ELR (cell line): ENCODE measurements around the gene MED13L.
"Not testable (repeated sequence)": the region's sequence is repeated elsewhere in the genome, so short reads cannot be mapped to it uniquely, and the experiment has no call there.

Experiments
- DNase-seq: peaks from one replicate; pipeline ENCODE4 v3.0.0-alpha.2; 2015; ENCODE audit warnings: low read depth

MED13L gene

GRCh38 chr12:116012757-116013156 is 264.7 kb downstream of the MED13L start:
- no peak for DNase-seq

- no peak for DNase-seq
Measured at GRCh38 chr12:116011217-116011616, 266.3 kb downstream of the MED13L start.

- DNase-seq: no peak
Measured at GRCh38 chr12:116010467-116010866, 267.0 kb downstream of the MED13L start.

- DNase-seq: peak; percentile 46
Measured at GRCh38 chr12:116009805-116010204, 267.7 kb downstream of the MED13L start.

GRCh38 chr12:116006141-116006540 is 271.4 kb downstream of the MED13L start:
- no peak for DNase-seq

DNA sequence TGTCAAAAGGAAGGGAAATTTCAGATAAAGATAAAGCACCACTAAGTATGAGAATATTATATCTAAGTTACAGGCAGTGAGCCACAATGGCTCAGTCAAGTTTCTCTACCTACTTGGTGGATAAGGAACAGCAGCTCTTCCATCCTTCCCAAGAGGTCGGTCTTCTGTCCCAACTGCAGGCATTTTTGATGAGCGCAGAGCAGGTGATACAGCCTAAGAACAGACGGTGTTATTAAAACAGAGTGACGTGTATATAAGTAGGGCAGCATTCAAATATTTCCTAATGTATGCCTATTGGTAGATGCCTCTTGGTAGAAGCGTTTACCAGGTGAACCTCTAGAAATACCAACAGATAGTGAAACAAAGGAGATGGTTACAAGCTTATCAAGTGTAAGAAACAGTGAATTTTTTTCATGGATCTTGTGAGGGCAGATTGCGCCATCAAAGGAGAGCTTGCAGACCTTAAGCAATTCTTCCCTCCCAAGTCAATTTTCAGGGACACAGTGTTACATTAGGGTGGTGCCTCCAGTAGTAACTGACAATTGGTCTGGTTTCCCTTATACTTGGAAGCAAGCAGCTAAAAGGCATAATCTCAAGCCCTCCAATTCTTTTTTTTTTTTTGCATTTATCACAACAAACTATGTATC is 274.5 kb downstream of the MED13L start:
- DNase-seq: no peak

DNA sequence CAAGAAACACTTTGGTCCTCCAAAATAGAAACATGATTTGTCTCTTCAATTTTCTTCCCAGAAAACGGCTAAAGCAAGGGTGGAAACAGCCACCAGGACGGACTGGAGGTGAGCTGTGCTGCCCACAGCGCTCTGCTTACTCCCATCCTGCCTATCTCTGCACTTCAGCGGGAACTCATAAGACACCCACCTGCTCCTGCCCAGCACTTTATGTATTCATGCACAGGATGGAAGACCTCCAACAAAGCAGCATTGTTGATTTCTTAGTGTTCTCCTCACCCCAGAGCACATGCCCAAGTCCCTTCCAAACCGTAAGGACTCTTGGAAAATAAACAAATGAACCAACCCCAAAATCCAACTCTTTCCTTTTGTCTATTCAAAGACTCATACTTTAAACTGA is 277.2 kb downstream of the MED13L start:
- no peak for DNase-seq

DNA sequence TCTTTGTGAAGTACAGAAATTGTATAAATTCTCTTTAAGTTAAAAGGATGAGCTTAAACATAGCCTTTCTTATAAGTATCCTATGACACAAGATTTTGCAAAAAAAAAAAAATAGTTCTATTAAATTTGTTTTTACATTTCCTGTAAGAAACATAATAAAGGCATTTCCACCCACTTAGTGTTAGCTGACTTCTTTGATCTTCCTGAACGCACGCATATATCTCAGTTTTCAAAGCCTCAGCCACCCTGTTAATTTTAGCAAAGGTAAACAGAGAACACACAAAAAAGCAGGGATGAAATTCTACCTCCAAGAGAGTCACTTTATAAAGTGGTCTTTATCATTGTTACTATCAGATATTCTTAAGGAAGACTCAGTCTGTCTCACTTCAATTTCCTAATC is 277.9 kb downstream of the MED13L start:
- DNase-seq: no peak

DNA sequence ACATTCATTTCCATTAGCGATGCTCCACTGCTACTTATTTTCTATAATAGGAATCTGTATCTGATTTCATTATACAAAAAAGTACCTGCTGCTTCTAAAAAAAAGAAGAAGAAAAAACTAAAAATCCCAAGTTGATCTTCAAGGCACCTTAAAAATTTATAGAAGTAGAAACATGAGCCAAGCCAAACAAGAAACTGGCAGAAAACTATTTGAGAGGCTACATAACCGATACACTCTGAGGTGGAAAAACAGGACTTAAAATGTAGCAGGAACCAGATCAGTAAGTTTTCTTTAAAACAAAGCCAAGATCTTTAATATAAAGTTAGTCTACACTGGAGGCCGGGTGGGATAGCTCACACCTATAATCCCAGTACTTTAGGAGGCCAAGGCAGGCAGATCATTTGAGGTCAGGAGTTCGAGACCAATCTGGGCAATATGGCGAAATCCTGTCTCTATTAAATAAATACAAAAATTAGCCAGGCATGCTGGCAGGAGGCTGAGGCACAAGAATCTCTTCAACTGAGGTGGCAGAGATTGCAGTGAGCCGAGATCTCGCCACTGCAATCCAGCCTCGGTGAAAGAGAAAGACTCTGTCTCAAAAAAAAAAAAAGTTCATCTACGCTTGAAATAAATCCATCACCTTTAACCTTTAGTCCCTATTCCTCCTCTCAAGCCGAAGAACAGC is 278.6 kb downstream of the MED13L start:
- DNase-seq: no peak

DNA sequence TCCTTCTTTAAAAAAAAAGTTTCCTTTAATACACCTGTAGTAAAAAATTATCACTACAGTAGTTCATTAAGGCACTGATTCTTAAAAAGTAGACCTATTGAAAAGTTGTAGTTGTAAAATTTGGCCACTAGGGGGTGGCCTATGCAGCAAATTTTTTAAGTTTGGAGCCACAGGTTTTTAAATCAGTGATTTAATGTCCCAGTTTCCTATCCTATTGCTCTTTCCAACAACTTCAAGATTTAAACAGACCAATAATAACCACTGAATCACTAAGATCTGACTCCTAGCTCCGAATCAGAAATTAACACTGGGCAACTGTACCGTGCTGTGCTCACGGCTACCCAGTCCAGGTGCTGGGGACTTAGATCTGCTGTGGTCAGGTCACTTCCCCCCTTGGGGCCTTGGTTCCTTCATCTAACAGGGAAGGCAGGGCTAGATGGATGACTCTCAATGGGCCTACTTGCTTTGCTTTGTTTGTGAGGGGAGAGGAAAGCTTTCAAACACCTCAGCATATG is 279.3 kb downstream of the MED13L start:
- DNase-seq: peak; percentile 69

DNA sequence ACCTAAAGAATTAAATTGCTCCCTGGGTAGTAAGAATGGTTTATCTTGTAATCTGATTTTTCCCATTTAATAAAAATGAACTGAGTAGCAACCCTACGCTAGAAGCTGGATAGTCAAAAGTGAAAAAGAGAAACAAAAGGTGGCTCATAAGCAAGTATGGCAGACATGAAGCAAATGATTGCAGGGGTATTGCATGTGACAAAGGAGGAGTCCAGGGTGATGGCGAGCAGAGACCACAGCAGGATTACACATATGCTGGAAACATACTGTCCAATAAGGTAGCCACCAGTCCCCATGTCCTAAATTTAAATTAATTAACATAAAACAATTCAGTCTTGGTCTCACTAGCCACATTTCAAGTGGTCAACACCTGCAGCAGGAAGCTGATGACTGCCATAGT is 283.8 kb downstream of the MED13L start:
- no peak for DNase-seq

DNA sequence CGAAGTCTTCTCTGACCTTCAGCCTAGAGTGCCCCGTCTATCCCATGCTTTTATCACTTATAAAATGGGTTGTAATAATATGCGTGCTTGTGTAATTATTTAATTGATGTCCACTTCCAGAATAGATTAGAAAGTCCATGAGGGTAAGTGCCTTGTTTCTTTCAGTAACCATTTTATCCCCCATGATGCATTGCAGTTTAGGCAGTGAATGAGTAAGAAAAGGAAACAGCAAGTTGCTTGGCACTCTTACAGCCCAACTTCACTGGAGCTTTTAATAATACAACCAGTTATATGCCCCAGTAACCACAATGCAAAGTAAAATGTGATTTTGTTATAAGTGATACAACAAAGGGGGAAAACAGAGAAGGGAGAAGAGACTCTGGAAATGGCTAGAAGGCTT is 287.3 kb downstream of the MED13L start:
- no peak for DNase-seq

DNA sequence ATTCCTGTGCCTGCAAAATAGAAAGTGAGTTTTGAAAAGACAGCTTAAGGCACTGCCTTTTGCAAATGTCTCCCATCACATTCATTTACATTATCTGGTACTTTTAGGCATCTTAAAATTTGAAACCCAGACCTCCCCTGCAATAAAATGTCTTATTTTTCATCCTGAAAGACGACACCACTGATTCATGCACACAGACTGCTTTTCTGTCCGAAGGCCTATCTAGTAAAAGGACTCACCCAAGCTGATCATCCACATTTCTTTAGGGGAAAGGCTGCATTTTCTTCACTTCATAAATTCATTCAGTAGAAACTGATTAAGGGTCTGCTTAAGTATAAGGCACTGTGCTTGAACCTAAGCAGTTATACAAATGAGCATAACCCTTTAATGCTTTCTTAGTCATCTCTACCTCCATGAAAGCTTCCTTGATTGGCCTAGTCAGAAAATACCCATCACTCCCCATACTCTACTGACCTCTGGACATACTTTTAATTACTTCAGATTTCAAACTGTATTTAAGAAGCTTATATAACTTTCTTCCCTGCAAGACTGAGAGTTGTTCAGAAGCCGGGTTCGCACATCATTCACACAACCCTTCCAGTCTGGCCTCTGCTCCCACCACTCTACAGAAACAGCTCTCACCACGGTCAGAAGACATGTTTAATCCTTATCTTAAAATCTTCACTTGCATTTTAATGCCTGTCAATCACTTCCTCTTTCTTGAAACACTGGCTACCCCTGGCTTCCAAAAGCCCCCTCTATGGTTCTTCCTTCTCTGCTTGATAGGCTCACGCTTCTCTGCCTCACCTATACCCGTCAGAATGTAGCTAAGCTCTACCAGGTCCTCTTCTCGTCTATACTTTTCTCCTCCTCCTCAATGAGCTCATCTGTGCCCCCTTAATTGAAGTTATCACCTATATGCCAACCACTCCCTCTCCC is 288.6 kb downstream of the MED13L start:
- no peak for DNase-seq

DNA sequence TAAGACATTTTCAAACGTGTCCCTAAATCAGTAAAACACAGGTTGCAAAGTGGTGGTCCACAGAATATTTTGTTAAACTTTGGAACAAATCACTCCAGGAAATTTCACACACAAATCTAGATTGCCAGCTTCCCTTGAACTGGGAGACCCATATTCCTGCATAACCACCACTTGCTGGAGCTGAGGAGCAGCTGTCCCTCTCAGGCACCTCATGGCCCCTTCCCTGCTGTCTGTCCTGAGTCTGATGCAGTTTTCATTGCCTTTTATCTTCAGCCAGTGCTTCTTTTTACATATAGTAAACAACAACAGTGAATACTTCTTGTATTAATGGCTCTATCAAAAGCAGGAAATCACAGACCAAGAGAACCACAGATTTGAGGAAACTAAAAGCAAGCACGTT is 289.3 kb downstream of the MED13L start:
- no peak for DNase-seq

- DNase-seq: no peak
Measured at GRCh38 chr12:115984616-115985015, 292.9 kb downstream of the MED13L start.

- DNase-seq: peak; percentile 29
Measured at GRCh38 chr12:115983226-115983798, 294.2 kb downstream of the MED13L start.

- no peak for DNase-seq
Measured at GRCh38 chr12:115980339-115980738, 297.2 kb downstream of the MED13L start.

DNA sequence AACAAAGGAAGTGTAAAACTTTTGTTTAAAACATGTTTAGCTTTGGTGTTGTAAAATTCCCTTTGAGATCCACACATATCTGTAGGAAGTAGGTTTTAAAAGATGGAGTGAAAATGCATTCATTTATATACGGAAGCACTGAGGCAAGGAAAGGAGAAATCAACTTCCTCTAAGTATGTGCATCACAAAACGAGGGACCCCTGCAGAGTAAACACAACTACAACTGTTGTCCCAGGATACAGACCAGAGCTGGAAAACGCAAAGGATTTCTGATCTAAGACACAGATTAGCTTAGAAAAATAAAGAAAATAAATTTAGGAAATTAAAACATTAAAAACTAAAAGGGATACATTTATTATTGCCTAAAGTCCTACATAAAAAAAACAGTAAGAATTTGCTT is 297.6 kb downstream of the MED13L start:
- DNase-seq: no peak

- DNase-seq: no peak
Measured at GRCh38 chr12:115979351-115979750, 298.1 kb downstream of the MED13L start.

DNA sequence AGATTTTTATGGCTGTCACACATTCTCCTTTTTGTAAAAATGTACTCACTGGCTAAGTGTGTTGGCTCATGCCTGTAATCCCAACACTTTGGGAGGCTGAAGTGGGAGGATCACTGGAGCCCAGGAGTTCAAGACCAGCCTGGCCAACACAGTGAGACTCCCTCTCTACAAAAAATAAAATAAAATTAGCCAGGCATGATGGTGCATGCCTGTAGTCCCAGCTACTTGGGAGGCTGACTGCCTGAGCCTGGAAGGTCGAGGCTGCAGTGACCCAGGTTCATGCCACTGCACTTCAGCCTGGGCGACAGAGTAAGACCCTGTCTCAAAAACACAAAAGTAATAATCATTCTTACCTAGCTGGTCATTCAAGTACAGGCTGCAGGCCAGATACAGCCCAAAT is 300.7 kb downstream of the MED13L start:
- DNase-seq: not testable (repeated sequence)

DNA sequence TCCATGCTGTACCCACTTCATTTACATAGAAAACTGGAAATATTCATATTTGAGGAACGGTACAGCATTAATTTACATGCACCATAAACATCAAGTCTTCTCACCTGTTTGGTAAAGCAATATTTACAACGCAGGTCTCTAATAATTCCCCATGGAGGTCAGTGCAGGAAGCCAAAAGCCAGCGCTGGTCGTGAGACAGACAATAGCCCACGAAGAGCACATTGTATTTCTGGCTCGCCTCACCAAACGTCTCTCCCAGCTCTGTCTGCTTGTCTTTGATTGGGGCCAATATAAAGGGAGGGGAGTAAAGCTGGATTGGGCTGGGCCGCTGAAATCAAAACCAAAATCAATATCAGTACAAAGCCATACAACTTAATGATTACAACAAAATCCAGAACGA is 302.1 kb downstream of the MED13L start:
- DNase-seq: no peak
